Fibroblast of the conjunctiva (primary cell): ENCODE measurements around the gene LTBP4.
"Not testable (repeated sequence)": the region's sequence is repeated elsewhere in the genome, so short reads cannot be mapped to it uniquely, and the experiment has no call there.

Experiments
- DNase-seq: peaks from one replicate; pipeline ENCODE4 v3.0.0-alpha.2; 2010; ENCODE audit warnings: low read depth

The LTBP4 gene

GRCh38 chr19:40630571-40631160 lies 29.5 kb downstream of the LTBP4 start:
- no peak for DNase-seq

- no peak for DNase-seq
Measured at GRCh38 chr19:40632311-40633036, 31.3 kb downstream of the LTBP4 start.

GRCh38 chr19:40633207-40633606 lies 32.0 kb downstream of the LTBP4 start:
- DNase-seq, result no peak

GRCh38 chr19:40638327-40638726 lies 37.2 kb downstream of the LTBP4 start:
- DNase-seq, result no peak

- no peak for DNase-seq
Measured at GRCh38 chr19:40639638-40639982, 38.4 kb downstream of the LTBP4 start.

- DNase-seq, result no peak
Measured at GRCh38 chr19:40640744-40641143, 39.6 kb downstream of the LTBP4 start.

GRCh38 chr19:40641281-40641680 lies 40.1 kb downstream of the LTBP4 start:
- DNase-seq, result no peak

- no peak for DNase-seq
Measured at GRCh38 chr19:40642051-40642706, 41.0 kb downstream of the LTBP4 start.

- DNase-seq, result no peak
Measured at GRCh38 chr19:40642757-40643305, 41.7 kb downstream of the LTBP4 start.

GRCh38 chr19:40646743-40647254 lies 45.6 kb downstream of the LTBP4 start:
- DNase-seq, result no peak

- DNase-seq, result not testable (repeated sequence)
Measured at GRCh38 chr19:40649903-40650675, 48.9 kb downstream of the LTBP4 start.

GRCh38 chr19:40650749-40651305 lies 49.7 kb downstream of the LTBP4 start:
- peak; percentile 91 for DNase-seq

- DNase-seq, result not testable (repeated sequence)
Measured at GRCh38 chr19:40652303-40652702, 51.1 kb downstream of the LTBP4 start.

- DNase-seq, result not testable (repeated sequence)
Measured at GRCh38 chr19:40655684-40656083, 54.5 kb downstream of the LTBP4 start.

- DNase-seq, result no peak
Measured at GRCh38 chr19:40658031-40658430, 56.9 kb downstream of the LTBP4 start.

GRCh38 chr19:40659116-40659515 lies 57.9 kb downstream of the LTBP4 start:
- no peak for DNase-seq

GRCh38 chr19:40659566-40659965 lies 58.4 kb downstream of the LTBP4 start:
- DNase-seq, result no peak

- DNase-seq, result no peak
Measured at GRCh38 chr19:40661616-40662015, 60.4 kb downstream of the LTBP4 start.

GRCh38 chr19:40662925-40663694 lies 61.9 kb downstream of the LTBP4 start:
- DNase-seq, result peak; percentile 74

GRCh38 chr19:40663695-40664692 lies 62.8 kb downstream of the LTBP4 start:
- no peak for DNase-seq
